ENCODE results near the gene KIRREL3. TPM values are rescaled to one million over a fixed set of nuclear protein-coding genes. Genes with fewer than 3 reads are reported as not detected.

Gene KIRREL3
- total RNA-seq, 5 donors from 2014 or later (not counting 1 experiment from before 2014, with no cell fraction given), result not detected

DNA sequence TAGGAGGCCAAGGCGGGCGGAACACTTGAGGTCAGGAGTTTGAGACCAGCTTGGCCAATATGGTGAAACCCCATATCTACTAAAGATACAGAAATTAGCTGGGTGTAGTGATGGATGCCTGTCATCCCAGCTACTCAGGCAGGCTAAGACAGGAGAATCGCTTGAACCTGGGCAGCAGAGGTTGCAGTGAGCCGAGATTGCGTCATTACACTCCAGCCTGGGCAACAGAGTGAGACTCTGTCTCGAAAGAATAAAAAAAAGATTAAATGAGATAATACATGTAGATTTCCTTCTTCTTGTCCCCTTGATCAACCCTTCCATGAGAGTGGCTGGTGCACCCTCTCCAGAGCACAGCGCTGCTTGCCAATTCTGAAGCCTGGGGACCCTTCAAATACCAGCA lies 538.1 kb downstream of the KIRREL3 start:
- no CpG with 5 or more reads among the region's 7 CpGs for WGBS (ENCODE audit: insufficient coverage)
- Histone ChIP-seq H3K4me3 (ENCODE audit: control insufficient read depth in 1 of 2, extremely low read depth in 1 of 2, low read length in 1 of 2) (no peak overlapping the region), H3K36me3 (ENCODE audit: control insufficient read depth in 2 of 2, extremely low read depth in 1 of 2, insufficient read depth in 1 of 2, low read length in 1 of 2) (no peaks in the 10 kb centered on the region), H3K9me3 (no peaks in the 10 kb centered on the region), H3K27ac (ENCODE audit: low read length) (no peak overlapping the region), H3K4me1 (ENCODE audit: control insufficient read depth in 1 of 2, extremely low read depth in 1 of 2, insufficient read depth in 2 of 2, low read length in 2 of 2) (peaks cover 4 to 31% of the 10 kb centered on the region in 2 experiments), H3K27me3 (replicated peaks in 1 of 2; ENCODE audit: control insufficient read depth in 2 of 2, extremely low read depth in 1 of 2, insufficient read depth in 2 of 2, low read length in 1 of 2) (peaks cover 0 to 25% of the 10 kb centered on the region in 2 experiments)
- Mint-ChIP-seq H3K4me1 (peaks cover 13 to 28% (median 14%) of the 10 kb centered on the region in 3 donors), H3K27ac (no peak overlapping the region), H3K4me3 (no peak overlapping the region), H3K9me3 (no peaks in the 10 kb centered on the region), H3K36me3 (no peaks in the 10 kb centered on the region), H3K27me3 (peaks cover 5 to 13% of the 10 kb centered on the region in 2 donors)
- POLR2A ChIA-PET, result no interaction called here
- CTCF ChIA-PET, result no interaction called here
- DNase-seq, result no peak
- no peak for ATAC-seq (replicated peaks in 1 of 4)

DNA sequence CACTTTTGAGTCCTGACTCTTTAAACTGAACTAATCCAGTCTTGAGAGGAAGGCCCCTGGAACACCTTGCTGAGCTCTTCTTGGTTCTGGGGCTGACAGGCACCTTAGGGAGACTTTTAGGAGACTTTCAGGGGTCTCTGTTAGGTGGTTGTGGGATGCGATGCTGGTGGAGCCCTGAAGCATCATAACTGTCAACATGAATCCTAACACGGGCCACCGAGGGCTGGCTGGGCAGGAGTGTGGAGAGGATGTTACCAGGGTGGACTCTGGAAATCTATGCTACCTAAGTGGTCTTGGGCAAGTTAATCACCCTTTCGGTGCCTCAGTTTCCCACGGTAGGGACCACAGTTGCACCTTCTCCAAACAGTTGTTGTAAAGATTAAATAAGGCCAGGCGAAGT lies 538.6 kb downstream of the KIRREL3 start:
- DNase-seq, result no peak
- Histone ChIP-seq H3K27me3 (replicated peaks in 1 of 2; ENCODE audit: control insufficient read depth in 2 of 2, extremely low read depth in 1 of 2, insufficient read depth in 2 of 2, low read length in 1 of 2) (peaks cover 0 to 25% of the 10 kb centered on the region in 2 experiments), H3K9me3 (no peaks in the 10 kb centered on the region), H3K27ac (ENCODE audit: low read length) (no peak overlapping the region), H3K4me3 (ENCODE audit: control insufficient read depth in 1 of 2, extremely low read depth in 1 of 2, low read length in 1 of 2) (no peak overlapping the region), H3K36me3 (ENCODE audit: control insufficient read depth in 2 of 2, extremely low read depth in 1 of 2, insufficient read depth in 1 of 2, low read length in 1 of 2) (no peaks in the 10 kb centered on the region), H3K4me1 (ENCODE audit: control insufficient read depth in 1 of 2, extremely low read depth in 1 of 2, insufficient read depth in 2 of 2, low read length in 2 of 2) (peaks cover 4 to 27% of the 10 kb centered on the region in 2 experiments)
- Mint-ChIP-seq H3K4me3 (no peak overlapping the region), H3K27ac (no peak overlapping the region), H3K36me3 (no peaks in the 10 kb centered on the region), H3K27me3 (peaks cover 5 to 13% of the 10 kb centered on the region in 2 donors), H3K4me1 (peaks cover 13 to 28% (median 14%) of the 10 kb centered on the region in 3 donors), H3K9me3 (no peaks in the 10 kb centered on the region)
- CTCF ChIA-PET, result no interaction called here
- no CpG with 5 or more reads among the region's 6 CpGs for WGBS (ENCODE audit: insufficient coverage)
- POLR2A ChIA-PET, result no interaction called here
- no peak for ATAC-seq (replicated peaks in 1 of 4)

DNA sequence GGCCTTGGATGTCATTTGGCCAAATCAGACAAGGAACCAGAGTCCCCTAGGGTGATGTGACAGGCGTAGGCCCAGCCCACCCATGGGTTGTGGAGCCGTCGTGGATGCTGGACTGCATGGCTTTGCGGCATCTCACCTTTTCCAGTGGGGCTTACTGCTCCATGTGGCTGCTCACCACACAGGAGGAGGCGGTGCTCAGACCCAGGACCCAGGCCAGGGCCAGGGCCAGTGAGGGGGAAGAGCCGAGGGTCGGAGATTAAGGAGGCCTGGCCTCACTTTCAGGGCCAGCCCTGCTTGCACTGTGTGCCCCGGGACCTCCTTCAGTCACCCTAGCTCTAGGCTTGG lies 539.5 kb downstream of the KIRREL3 start:
- Histone ChIP-seq H3K4me1 (ENCODE audit: control insufficient read depth in 1 of 2, extremely low read depth in 1 of 2, insufficient read depth in 2 of 2, low read length in 2 of 2) (peaks cover 2 to 17% of the 10 kb centered on the region in 2 experiments), H3K27me3 (replicated peaks in 1 of 2; ENCODE audit: control insufficient read depth in 2 of 2, extremely low read depth in 1 of 2, insufficient read depth in 2 of 2, low read length in 1 of 2) (peaks cover 0 to 21% of the 10 kb centered on the region in 2 experiments), H3K27ac (ENCODE audit: low read length) (no peak overlapping the region), H3K9me3 (no peaks in the 10 kb centered on the region), H3K36me3 (ENCODE audit: control insufficient read depth in 2 of 2, extremely low read depth in 1 of 2, insufficient read depth in 1 of 2, low read length in 1 of 2) (no peaks in the 10 kb centered on the region), H3K4me3 (ENCODE audit: control insufficient read depth in 1 of 2, extremely low read depth in 1 of 2, low read length in 1 of 2) (no peak overlapping the region)
- 82% methylated on average over 7 of the region's 8 CpGs for WGBS (ENCODE audit: insufficient coverage)
- Mint-ChIP-seq H3K9me3 (no peaks in the 10 kb centered on the region), H3K27ac (no peak overlapping the region), H3K4me3 (no peak overlapping the region), H3K36me3 (no peaks in the 10 kb centered on the region), H3K27me3 (peaks cover 3 to 13% of the 10 kb centered on the region in 2 donors), H3K4me1 (peaks cover 8 to 20% (median 10%) of the 10 kb centered on the region in 3 donors)
- POLR2A ChIA-PET, result no interaction called here
- CTCF ChIA-PET, result no interaction called here
- DNase-seq (no peak), ATAC-seq (replicated peaks in 1 of 4) (no peak)

DNA sequence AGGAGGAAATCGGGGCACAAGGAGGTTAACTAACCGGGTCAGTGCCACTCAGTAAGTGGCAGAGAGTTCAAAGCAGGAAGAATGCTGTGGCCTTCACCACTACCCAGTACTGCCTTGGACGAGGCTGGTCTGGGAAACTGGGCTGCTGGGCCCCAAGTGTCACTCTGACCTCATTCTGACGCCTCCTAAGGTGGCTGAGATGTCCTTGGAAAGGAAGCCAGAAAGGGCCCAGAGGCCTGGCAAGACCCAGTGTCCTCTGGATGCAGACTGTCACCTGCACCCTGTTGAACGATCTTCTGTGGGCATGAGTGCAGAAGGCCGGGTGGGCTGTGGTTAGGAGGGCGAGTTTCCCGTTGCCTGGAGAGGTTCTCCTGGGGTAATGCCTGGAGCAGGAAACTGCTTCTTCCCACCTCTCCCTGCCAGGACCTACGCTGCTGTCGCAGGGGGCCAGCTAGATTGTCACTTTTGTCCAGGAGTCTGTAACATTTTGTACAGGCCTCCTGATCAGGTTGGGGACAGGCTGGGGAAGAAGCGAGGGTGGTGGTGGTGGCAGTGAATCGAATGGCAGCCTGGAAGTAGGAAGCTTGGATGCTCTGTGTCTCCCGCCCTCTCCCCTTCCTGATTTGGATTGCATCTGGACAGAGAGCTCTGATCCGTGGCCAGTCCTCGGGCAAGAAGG lies 540.0 kb downstream of the KIRREL3 start:
- Mint-ChIP-seq H3K4me3 (no peak overlapping the region), H3K4me1 (peaks cover 2 to 15% (median 5%) of the 10 kb centered on the region in 3 donors), H3K27ac (no peak overlapping the region), H3K9me3 (no peaks in the 10 kb centered on the region), H3K36me3 (no peaks in the 10 kb centered on the region), H3K27me3 (peaks cover 2 to 13% of the 10 kb centered on the region in 2 donors)
- no peak for ATAC-seq (replicated peaks in 1 of 4)
- peaks cover 0 to 12% of the 10 kb centered on the region in 2 experiments for H3K4me1 ChIP-seq (ENCODE audit: control insufficient read depth in 1 of 2, extremely low read depth in 1 of 2, insufficient read depth in 2 of 2, low read length in 2 of 2)
- no peak for DNase-seq
- ChIA-PET POLR2A (no interaction called here), CTCF (no interaction called here)
- H3K27ac ChIP-seq (ENCODE audit: low read length), result no peak overlapping the region
- H3K4me3 ChIP-seq (ENCODE audit: control insufficient read depth in 1 of 2, extremely low read depth in 1 of 2, low read length in 1 of 2), result no peak overlapping the region
- 66% methylated on average over 7 of the region's 15 CpGs for WGBS (ENCODE audit: insufficient coverage)
- H3K36me3 ChIP-seq (ENCODE audit: control insufficient read depth in 2 of 2, extremely low read depth in 1 of 2, insufficient read depth in 1 of 2, low read length in 1 of 2), result no peaks in the 10 kb centered on the region
- no peaks in the 10 kb centered on the region for H3K9me3 ChIP-seq
- H3K27me3 ChIP-seq (replicated peaks in 1 of 2; ENCODE audit: control insufficient read depth in 2 of 2, extremely low read depth in 1 of 2, insufficient read depth in 2 of 2, low read length in 1 of 2), result peaks cover 0 to 21% of the 10 kb centered on the region in 2 experiments

DNA sequence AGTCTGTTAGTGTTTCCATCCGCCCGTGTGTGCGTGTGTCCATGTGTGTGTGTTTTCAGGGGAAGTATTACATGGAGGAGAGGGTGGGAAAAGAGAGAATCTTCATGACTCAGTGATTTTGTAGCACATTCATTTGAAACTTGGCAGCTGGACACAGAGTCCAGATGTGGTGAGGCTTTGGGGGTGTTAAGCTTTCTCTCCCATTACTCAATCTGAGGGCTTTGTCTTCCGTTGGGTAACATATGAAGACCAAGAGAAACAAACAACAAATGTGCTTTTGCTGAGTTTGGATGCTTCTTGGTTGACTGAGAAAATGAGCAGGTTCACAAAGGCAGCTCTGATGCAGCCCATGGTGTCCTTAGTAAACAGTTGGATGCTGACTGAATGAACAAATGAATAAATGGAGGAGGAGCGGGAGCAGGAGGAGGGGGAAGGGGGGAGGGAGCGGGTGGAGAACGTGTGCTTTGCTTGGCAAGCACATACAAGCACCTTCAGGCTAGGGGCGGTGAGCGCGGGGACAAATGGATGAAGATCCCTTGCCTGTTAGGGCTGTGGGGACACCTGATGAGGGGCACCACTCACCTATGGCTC lies 540.8 kb downstream of the KIRREL3 start:
- H3K4me1 ChIP-seq (ENCODE audit: control insufficient read depth in 1 of 2, extremely low read depth in 1 of 2, insufficient read depth in 2 of 2, low read length in 2 of 2), result peaks cover 0 to 4% of the 10 kb centered on the region in 2 experiments
- DNase-seq (no peak), ATAC-seq (replicated peaks in 1 of 4) (no peak)
- no peak overlapping the region for H3K4me3 ChIP-seq (ENCODE audit: control insufficient read depth in 1 of 2, extremely low read depth in 1 of 2, low read length in 1 of 2)
- ChIA-PET CTCF (no interaction called here), POLR2A (no interaction called here)
- no peaks in the 10 kb centered on the region for H3K9me3 Mint-ChIP-seq
- peaks cover 2 to 13% of the 10 kb centered on the region in 2 donors for H3K27me3 Mint-ChIP-seq
- H3K27me3 ChIP-seq (replicated peaks in 1 of 2; ENCODE audit: control insufficient read depth in 2 of 2, extremely low read depth in 1 of 2, insufficient read depth in 2 of 2, low read length in 1 of 2), result peaks cover 0 to 23% of the 10 kb centered on the region in 2 experiments
- H3K9me3 ChIP-seq, result no peaks in the 10 kb centered on the region
- no peaks in the 10 kb centered on the region for H3K36me3 ChIP-seq (ENCODE audit: control insufficient read depth in 2 of 2, extremely low read depth in 1 of 2, insufficient read depth in 1 of 2, low read length in 1 of 2)
- WGBS (ENCODE audit: insufficient coverage), result 88% methylated on average over 9 of the region's 10 CpGs
- H3K4me1 Mint-ChIP-seq, result peaks cover 0 to 7% (median 0%) of the 10 kb centered on the region in 3 donors
- H3K36me3 Mint-ChIP-seq, result no peaks in the 10 kb centered on the region
- H3K27ac Mint-ChIP-seq, result no peak overlapping the region
- no peak overlapping the region for H3K4me3 Mint-ChIP-seq
- no peak overlapping the region for H3K27ac ChIP-seq (ENCODE audit: low read length)

DNA sequence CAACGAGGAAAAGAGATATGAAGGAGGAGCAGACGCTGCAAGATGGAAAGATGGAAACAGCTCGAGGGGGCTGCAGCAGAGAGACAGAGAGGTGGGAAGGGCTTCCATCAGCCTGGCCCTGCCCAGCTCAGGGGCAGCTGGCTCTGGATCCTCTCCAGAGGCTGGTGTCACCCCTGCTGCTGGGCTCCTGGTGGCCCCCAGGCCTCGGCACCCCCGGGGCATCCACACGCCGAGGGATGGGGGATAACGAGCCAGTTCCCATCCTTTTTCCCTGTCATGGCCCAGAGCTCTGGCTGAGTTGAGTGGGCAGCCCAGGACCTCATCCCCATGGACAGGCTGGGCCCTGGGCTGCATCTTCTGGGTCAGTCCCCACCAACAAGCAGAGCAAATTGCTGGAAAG lies 542.8 kb downstream of the KIRREL3 start:
- H3K9me3 Mint-ChIP-seq, result no peaks in the 10 kb centered on the region
- whole genome bisulfite sequencing (ENCODE audit: insufficient coverage), result 91% methylated on average over 8 of the region's 8 CpGs
- DNase-seq (no peak), ATAC-seq (replicated peaks in 1 of 4) (no peak)
- no peak overlapping the region for H3K27ac ChIP-seq (ENCODE audit: low read length)
- H3K4me3 ChIP-seq (ENCODE audit: control insufficient read depth in 1 of 2, extremely low read depth in 1 of 2, low read length in 1 of 2), result no peak overlapping the region
- peaks cover 0 to 10% of the 10 kb centered on the region in 2 donors for H3K27me3 Mint-ChIP-seq
- H3K4me1 Mint-ChIP-seq, result no peaks in the 10 kb centered on the region
- H3K4me3 Mint-ChIP-seq, result no peak overlapping the region
- no peaks in the 10 kb centered on the region for H3K4me1 ChIP-seq (ENCODE audit: control insufficient read depth in 1 of 2, extremely low read depth in 1 of 2, insufficient read depth in 2 of 2, low read length in 2 of 2)
- H3K27ac Mint-ChIP-seq, result no peak overlapping the region
- H3K36me3 Mint-ChIP-seq, result no peaks in the 10 kb centered on the region
- ChIA-PET POLR2A (no interaction called here), CTCF (no interaction called here)
- H3K36me3 ChIP-seq (ENCODE audit: control insufficient read depth in 2 of 2, extremely low read depth in 1 of 2, insufficient read depth in 1 of 2, low read length in 1 of 2), result no peaks in the 10 kb centered on the region
- peaks cover 0 to 32% of the 10 kb centered on the region in 2 experiments for H3K27me3 ChIP-seq (replicated peaks in 1 of 2; ENCODE audit: control insufficient read depth in 2 of 2, extremely low read depth in 1 of 2, insufficient read depth in 2 of 2, low read length in 1 of 2)
- no peaks in the 10 kb centered on the region for H3K9me3 ChIP-seq
